Body of pancreas (tissue), 4 donors: Measurements from ENCODE around the gene TMEM132C. TPM values are rescaled to one million over a fixed set of nuclear protein-coding genes. Genes with fewer than 3 reads are reported as not detected.

Experiments
- ATAC-seq: fragments of 150-250 bp; one replicate; pipeline ENCODE4 v1.9.1; 2016
- DNase-seq, 4 donors: peaks; one replicate each; pipeline ENCODE4 v3.0.0-alpha.2; 2019
- H3K27ac ChIP-seq, 4 donors: fragments of 200-600 bp; sonication (generic); 1 replicate in 3 of 4; 2 replicates in 1 of 4; pipeline versions ENCODE4 v1.5.1 to v1.6.1; 2016 to 2019; ENCODE audit warnings: mild to moderate bottlenecking in 1 of 4, mixed read lengths in 1 of 4, moderate library complexity in 1 of 4
- H3K27me3 ChIP-seq, 2 donors: fragments of 200-600 bp; sonication (generic); one replicate each; pipeline ENCODE4 v1.6.0; 2016; ENCODE audit warnings: mild to moderate bottlenecking in 1 of 2
- H3K36me3 ChIP-seq, 2 donors: fragments of 200-600 bp; sonication (generic); replicated peaks in 1 of 2; 2 replicates each; pipeline ENCODE4 v1.5.1; 2016; ENCODE audit warnings: low read depth in 2 of 2; ENCODE audit not compliant: insufficient read depth in 1 of 2
- H3K4me1 ChIP-seq: fragments of 200-600 bp; sonication (generic); one replicate; pipeline ENCODE4 v1.6.0; 2016
- H3K4me3 ChIP-seq, 2 donors: fragments of 200-600 bp; sonication (generic); 1 replicate in 1 of 2; 2 replicates in 1 of 2; pipeline ENCODE4 v1.5.1; 2016 to 2019
- H3K9me3 ChIP-seq, 3 donors: fragments of 200-600 bp; sonication (generic); 1 replicate in 2 of 3; 2 replicates in 1 of 3; pipeline ENCODE4 v1.5.1; 2016
- CTCF ChIP-seq, 7 experiments: fragments of 450-650 bp in 4 of 7; fragments of 200-600 bp in 3 of 7; sonication (generic) in 3 of 7; IDR thresholded peaks; one replicate each; pipeline ENCODE4 v1.5.1; 2016 to 2019; ENCODE audit warnings: antibody characterized with exemption in 7 of 7
- POLR2A ChIP-seq, 3 donors: fragments of 450-650 bp; IDR thresholded peaks; one replicate each; pipeline ENCODE4 v1.6.1; 2016; ENCODE audit warnings: antibody characterized with exemption in 3 of 3, mild to moderate bottlenecking in 2 of 3
- WGBS, 2 donors: methylation state at CpG; one replicate each; pipeline ENCODE4 v1.1.5; 2017; 5-methylcytosine and 5-hydroxymethylcytosine counted together
- intact Hi-C: fragments of 100-400 bp; cut with DNase I; formaldehyde crosslinking; loops from one replicate; pipeline ENCODE4 v1.15.1; 2023
- total RNA-seq, 2 donors: library from RNA; depleted of rRNA; stranded (reverse); fragments of >200 nt; gene quantifications; one replicate each; pipeline ENCODE4 v1.1.0, GENCODE V29; 2016

TMEM132C gene
- total RNA-seq, 2 donors from 2014 or later: 4.4 to 8.2 TPM

- WGBS, 2 donors: 89 to 90% methylated on average over 2 to 7 of the region's 7 CpGs
- intact Hi-C loops: no loop called here
- H3K4me1 ChIP-seq: no peaks in the 10 kb centered on the region
- no peak overlapping the region for H3K4me3 ChIP-seq
- no peak overlapping the region for H3K27ac ChIP-seq
- no peaks in the 10 kb centered on the region for H3K36me3 ChIP-seq
- TF ChIP-seq POLR2A (IDR thresholded peaks at IDR 0.05) (no peak), CTCF (IDR thresholded peaks at IDR 0.05) (no peak)
- H3K27me3 ChIP-seq: no peaks in the 10 kb centered on the region
- no peak for ATAC-seq
- peaks cover 0 to 8% (median 0%) of the 10 kb centered on the region in 3 donors for H3K9me3 ChIP-seq
- no peak for DNase-seq
Measured at GRCh38 chr12:128571906-128572810, 305.2 kb downstream of the TMEM132C start.

GRCh38 chr12:128573907-128574306, 306.9 kb downstream of the TMEM132C start:
- Histone ChIP-seq H3K9me3 (peaks cover 0 to 8% (median 0%) of the 10 kb centered on the region in 3 donors), H3K36me3 (no peaks in the 10 kb centered on the region), H3K27ac (no peak overlapping the region), H3K27me3 (no peaks in the 10 kb centered on the region), H3K4me3 (no peak overlapping the region), H3K4me1 (no peaks in the 10 kb centered on the region)
- TF ChIP-seq CTCF (IDR thresholded peaks at IDR 0.05) (no peak), POLR2A (IDR thresholded peaks at IDR 0.05) (no peak)
- intact Hi-C loops: no loop called here
- WGBS, 2 donors: 44 to 57% methylated on average over 4 of the region's 4 CpGs
- DNase-seq (no peak), ATAC-seq (no peak)

GRCh38 chr12:128578045-128578444, 311.1 kb downstream of the TMEM132C start:
- 70 to 74% methylated on average over 8 of the region's 8 CpGs for WGBS, 2 donors
- H3K36me3 ChIP-seq: no peaks in the 10 kb centered on the region
- no peaks in the 10 kb centered on the region for H3K27me3 ChIP-seq
- DNase-seq: no peak
- ATAC-seq: no peak
- H3K27ac ChIP-seq: no peak overlapping the region
- intact Hi-C loops: no loop called here
- no peaks in the 10 kb centered on the region for H3K9me3 ChIP-seq
- no peaks in the 10 kb centered on the region for H3K4me1 ChIP-seq
- no peak for TF ChIP-seq POLR2A (IDR thresholded peaks at IDR 0.05)
- no peak for TF ChIP-seq CTCF (IDR thresholded peaks at IDR 0.05)
- no peak overlapping the region for H3K4me3 ChIP-seq

GRCh38 chr12:128581321-128581761, 314.4 kb downstream of the TMEM132C start:
- intact Hi-C loops: no loop called here
- H3K4me3 ChIP-seq: no peak overlapping the region
- H3K27ac ChIP-seq: no peak overlapping the region
- DNase-seq (no peak), ATAC-seq (no peak)
- H3K27me3 ChIP-seq: no peaks in the 10 kb centered on the region
- TF ChIP-seq CTCF (IDR thresholded peaks at IDR 0.05) (no peak), POLR2A (IDR thresholded peaks at IDR 0.05) (no peak)
- H3K9me3 ChIP-seq: no peaks in the 10 kb centered on the region
- 36 to 39% methylated on average over 7 of the region's 7 CpGs for WGBS, 2 donors
- H3K4me1 ChIP-seq: no peaks in the 10 kb centered on the region
- H3K36me3 ChIP-seq: no peaks in the 10 kb centered on the region
